Astrocyte (in vitro differentiated cells and primary cell): ENCODE results near the gene KCTD11. TPM values are rescaled to one million over a fixed set of nuclear protein-coding genes. Genes with fewer than 3 reads are reported as not detected.

Source experiments
- DNase-seq: peaks from one replicate; pipeline ENCODE4 v3.0.0-alpha.2; 2010; ENCODE audit warnings: low read depth
- FAIRE-seq: peaks from 2 replicates; lab custom pipeline; 2011; peaks lifted over from hg19 to GRCh38; lab: Jason Lieb, UNC
- H2AFZ ChIP-seq: 2 replicates; pipeline ENCODE4 v1.6.0; 2012; ENCODE audit warnings: low read depth, low read length, inconsistent platforms
- H3K27ac ChIP-seq: 2 replicates; pipeline ENCODE4 v1.5.1; 2011; ENCODE audit warnings: low read depth, low read length, inconsistent platforms
- H3K27me3 ChIP-seq: 2 replicates; pipeline ENCODE4 v1.6.0; 2011; ENCODE audit warnings: low read length, inconsistent platforms; ENCODE audit not compliant: insufficient read depth
- H3K36me3 ChIP-seq: 2 replicates; pipeline ENCODE4 v1.5.1; 2011; ENCODE audit warnings: low read length, inconsistent platforms; ENCODE audit not compliant: insufficient read depth
- H3K4me1 ChIP-seq: 2 replicates; pipeline ENCODE4 v1.5.1; 2011; ENCODE audit warnings: low read length, inconsistent platforms; ENCODE audit not compliant: insufficient read depth
- H3K4me2 ChIP-seq: 2 replicates; pipeline ENCODE4 v1.6.0; 2012; ENCODE audit warnings: low read length, inconsistent platforms
- H3K4me3 ChIP-seq: 2 replicates; pipeline ENCODE4 v1.5.1; 2011; ENCODE audit warnings: low read depth, mild to moderate bottlenecking, low read length, inconsistent platforms; ENCODE audit not compliant: insufficient read depth
- H3K79me2 ChIP-seq: 2 replicates; pipeline ENCODE4 v1.6.0; 2012; ENCODE audit warnings: mild to moderate bottlenecking, low read length, inconsistent platforms; ENCODE audit not compliant: insufficient read depth
- H3K9ac ChIP-seq: 2 replicates; pipeline ENCODE4 v1.6.0; 2012; ENCODE audit warnings: mild to moderate bottlenecking, low read length, inconsistent platforms
- H3K9me3 ChIP-seq: 2 replicates; pipeline ENCODE4 v1.5.1; 2012; ENCODE audit warnings: low read depth, mild to moderate bottlenecking, low read length, inconsistent platforms; ENCODE audit not compliant: insufficient read depth
- H4K20me1 ChIP-seq: 2 replicates; pipeline ENCODE4 v1.6.0; 2012; ENCODE audit warnings: low read length, inconsistent platforms; ENCODE audit not compliant: insufficient read depth
- H3K27ac Mint-ChIP-seq: one replicate; pipeline ENCODE4 v1.8.0; 2021; ENCODE audit warnings: mild to moderate bottlenecking, mixed read lengths; ENCODE audit not compliant: unreplicated experiment
- H3K27me3 Mint-ChIP-seq: one replicate; pipeline ENCODE4 v1.8.0; 2021; ENCODE audit warnings: low read depth, mixed read lengths; ENCODE audit not compliant: unreplicated experiment
- H3K36me3 Mint-ChIP-seq: one replicate; pipeline ENCODE4 v1.8.0; 2021; ENCODE audit warnings: low read depth, mixed read lengths; ENCODE audit not compliant: unreplicated experiment
- H3K4me1 Mint-ChIP-seq: one replicate; pipeline ENCODE4 v1.8.0; 2021; ENCODE audit warnings: low read depth, mixed read lengths; ENCODE audit not compliant: unreplicated experiment
- H3K4me3 Mint-ChIP-seq: one replicate; pipeline ENCODE4 v1.8.0; 2021; ENCODE audit warnings: mild to moderate bottlenecking, moderate library complexity, mixed read lengths; ENCODE audit not compliant: unreplicated experiment
- H3K9me3 Mint-ChIP-seq: one replicate; pipeline ENCODE4 v1.8.0; 2021; ENCODE audit warnings: mild to moderate bottlenecking, mixed read lengths; ENCODE audit not compliant: unreplicated experiment
- CTCF ChIP-seq: IDR thresholded peaks from 2 replicates; pipeline ENCODE4 v1.5.1; 2011; ENCODE audit warnings: low read depth, mild to moderate bottlenecking, inconsistent platforms, low read length, moderate library complexity; ENCODE audit not compliant: insufficient read depth
- EZH2 ChIP-seq: IDR thresholded peaks from 2 replicates; pipeline ENCODE4 v1.6.1; 2012; ENCODE audit warnings: mild to moderate bottlenecking, low read length, inconsistent platforms; ENCODE audit not compliant: insufficient read depth
- total RNA-seq: library from RNA; stranded (reverse); gene quantifications from 2 replicates; pipeline ENCODE4 v1.2.1, GENCODE V29; 2021

Gene KCTD11
- total RNA-seq, 1 donor from 2014 or later, result 31.6 TPM

- H3K36me3 Mint-ChIP-seq, result no peaks in the 10 kb centered on the region
- H3K9me3 ChIP-seq, result no peaks in the 10 kb centered on the region
- H3K9ac ChIP-seq, result no peak overlapping the region
- H3K4me3 Mint-ChIP-seq, result no peak overlapping the region
- no peak for FAIRE-seq
- H4K20me1 ChIP-seq, result no peaks in the 10 kb centered on the region
- no peaks in the 10 kb centered on the region for H3K27me3 ChIP-seq
- H3K4me1 Mint-ChIP-seq, result peaks cover 1% of the 10 kb centered on the region
- H2AFZ ChIP-seq, result no peak overlapping the region
- no peak overlapping the region for H3K27ac ChIP-seq
- no peak overlapping the region for H3K4me3 ChIP-seq
- H3K27me3 Mint-ChIP-seq, result peaks cover 6% of the 10 kb centered on the region
- H3K4me1 ChIP-seq, result no peaks in the 10 kb centered on the region
- no peak overlapping the region for H3K4me2 ChIP-seq
- H3K9me3 Mint-ChIP-seq, result no peaks in the 10 kb centered on the region
- no peak overlapping the region for H3K27ac Mint-ChIP-seq
- H3K79me2 ChIP-seq, result no peaks in the 10 kb centered on the region
- TF ChIP-seq EZH2 (no peak), CTCF (no peak)
- DNase-seq, result no peak
- H3K36me3 ChIP-seq, result no peaks in the 10 kb centered on the region
Observed at GRCh38 chr17:7340179-7340578, 11.8 kb upstream of the KCTD11 start.

- no peak overlapping the region for H3K4me2 ChIP-seq
- no peak overlapping the region for H2AFZ ChIP-seq
- H3K4me1 ChIP-seq, result no peaks in the 10 kb centered on the region
- no peaks in the 10 kb centered on the region for H3K9me3 ChIP-seq
- DNase-seq (no peak), FAIRE-seq (no peak)
- peaks cover 6% of the 10 kb centered on the region for H3K27me3 Mint-ChIP-seq
- no peak overlapping the region for H3K4me3 ChIP-seq
- H3K36me3 Mint-ChIP-seq, result no peaks in the 10 kb centered on the region
- H3K27ac ChIP-seq, result no peak overlapping the region
- peaks cover 1% of the 10 kb centered on the region for H3K4me1 Mint-ChIP-seq
- H3K4me3 Mint-ChIP-seq, result no peak overlapping the region
- no peak for TF ChIP-seq CTCF
- no peak for TF ChIP-seq EZH2
- no peaks in the 10 kb centered on the region for H3K36me3 ChIP-seq
- H3K27ac Mint-ChIP-seq, result no peak overlapping the region
- no peaks in the 10 kb centered on the region for H4K20me1 ChIP-seq
- no peaks in the 10 kb centered on the region for H3K27me3 ChIP-seq
- H3K9ac ChIP-seq, result no peak overlapping the region
- H3K79me2 ChIP-seq, result no peaks in the 10 kb centered on the region
- H3K9me3 Mint-ChIP-seq, result no peaks in the 10 kb centered on the region
Observed at GRCh38 chr17:7341842-7342241, 10.1 kb upstream of the KCTD11 start.

- H3K4me3 ChIP-seq, result no peak overlapping the region
- Mint-ChIP-seq H3K4me1 (peaks cover 2% of the 10 kb centered on the region), H3K27ac (no peak overlapping the region), H3K36me3 (no peaks in the 10 kb centered on the region), H3K4me3 (no peak overlapping the region), H3K9me3 (no peaks in the 10 kb centered on the region), H3K27me3 (peaks cover 6% of the 10 kb centered on the region)
- H3K4me1 ChIP-seq, result no peaks in the 10 kb centered on the region
- H3K36me3 ChIP-seq, result no peaks in the 10 kb centered on the region
- H3K79me2 ChIP-seq, result no peaks in the 10 kb centered on the region
- TF ChIP-seq CTCF (no peak), EZH2 (no peak)
- no peaks in the 10 kb centered on the region for H3K9me3 ChIP-seq
- DNase-seq (no peak), FAIRE-seq (no peak)
- H3K27ac ChIP-seq, result no peak overlapping the region
- H4K20me1 ChIP-seq, result no peaks in the 10 kb centered on the region
- H2AFZ ChIP-seq, result no peak overlapping the region
- no peak overlapping the region for H3K4me2 ChIP-seq
- no peaks in the 10 kb centered on the region for H3K27me3 ChIP-seq
- H3K9ac ChIP-seq, result no peak overlapping the region
Observed at GRCh38 chr17:7343250-7343649, 8.7 kb upstream of the KCTD11 start.
